Panc1 (cell line): ENCODE results near the gene CPLX3.

Experiments
- POLR2AphosphoS5 ChIP-seq: IDR thresholded peaks from 2 replicates; pipeline ENCODE4 v1.6.1; 2012; ENCODE audit warnings: mild to moderate bottlenecking, low read depth, low read length, moderate library complexity
- SIN3A ChIP-seq: IDR thresholded peaks from 2 replicates; pipeline ENCODE4 v1.6.1; 2012; ENCODE audit warnings: low read depth, mild to moderate bottlenecking, low read length, moderate library complexity, borderline replicate concordance; ENCODE audit not compliant: insufficient read depth
- TCF7L2 ChIP-seq: IDR thresholded peaks from 2 replicates; pipeline ENCODE4 v1.6.1; 2011; ENCODE audit warnings: mild to moderate bottlenecking, low read depth, low read length, inconsistent platforms
- TF ChIP-seq, protein P1 (sequence below): fragments of 450-650 bp; IDR thresholded peaks from 2 replicates; pipeline ENCODE4 v1.5.1; 2017; ENCODE audit warnings: mild to moderate bottlenecking
- TF ChIP-seq, protein P2 (sequence below), 2 experiments: IDR thresholded peaks; 2 replicates each; pipeline ENCODE4 v1.6.1; 2011 to 2012; ENCODE audit warnings: low read depth in 2 of 2, control low read depth in 1 of 2, low read length in 1 of 2, mild to moderate bottlenecking in 1 of 2, moderate library complexity in 1 of 2; ENCODE audit not compliant: insufficient read depth in 1 of 2

DNA sequence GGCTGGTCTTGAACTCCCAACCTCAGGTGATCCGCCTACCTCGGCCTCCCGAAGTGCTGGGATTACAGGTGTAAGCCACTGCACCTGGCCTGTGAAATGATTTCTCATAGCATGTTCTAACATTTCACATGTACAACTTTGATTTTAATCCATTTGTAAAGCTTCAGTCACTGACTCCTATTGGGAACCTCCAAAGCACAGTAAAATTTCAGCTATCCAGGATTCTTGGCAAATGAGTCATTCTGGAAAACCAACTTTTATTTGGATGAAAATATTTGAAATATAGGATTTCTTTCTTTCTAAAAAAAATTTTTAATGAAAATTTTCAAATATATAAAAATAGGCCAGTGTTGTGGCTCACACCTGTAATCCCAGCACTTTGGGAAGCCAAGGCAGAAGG, 16.5 kb upstream of the CPLX3 start:
- TF ChIP-seq, protein P1, sequence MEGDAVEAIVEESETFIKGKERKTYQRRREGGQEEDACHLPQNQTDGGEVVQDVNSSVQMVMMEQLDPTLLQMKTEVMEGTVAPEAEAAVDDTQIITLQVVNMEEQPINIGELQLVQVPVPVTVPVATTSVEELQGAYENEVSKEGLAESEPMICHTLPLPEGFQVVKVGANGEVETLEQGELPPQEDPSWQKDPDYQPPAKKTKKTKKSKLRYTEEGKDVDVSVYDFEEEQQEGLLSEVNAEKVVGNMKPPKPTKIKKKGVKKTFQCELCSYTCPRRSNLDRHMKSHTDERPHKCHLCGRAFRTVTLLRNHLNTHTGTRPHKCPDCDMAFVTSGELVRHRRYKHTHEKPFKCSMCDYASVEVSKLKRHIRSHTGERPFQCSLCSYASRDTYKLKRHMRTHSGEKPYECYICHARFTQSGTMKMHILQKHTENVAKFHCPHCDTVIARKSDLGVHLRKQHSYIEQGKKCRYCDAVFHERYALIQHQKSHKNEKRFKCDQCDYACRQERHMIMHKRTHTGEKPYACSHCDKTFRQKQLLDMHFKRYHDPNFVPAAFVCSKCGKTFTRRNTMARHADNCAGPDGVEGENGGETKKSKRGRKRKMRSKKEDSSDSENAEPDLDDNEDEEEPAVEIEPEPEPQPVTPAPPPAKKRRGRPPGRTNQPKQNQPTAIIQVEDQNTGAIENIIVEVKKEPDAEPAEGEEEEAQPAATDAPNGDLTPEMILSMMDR, result no peak
- TF ChIP-seq, protein P2, sequence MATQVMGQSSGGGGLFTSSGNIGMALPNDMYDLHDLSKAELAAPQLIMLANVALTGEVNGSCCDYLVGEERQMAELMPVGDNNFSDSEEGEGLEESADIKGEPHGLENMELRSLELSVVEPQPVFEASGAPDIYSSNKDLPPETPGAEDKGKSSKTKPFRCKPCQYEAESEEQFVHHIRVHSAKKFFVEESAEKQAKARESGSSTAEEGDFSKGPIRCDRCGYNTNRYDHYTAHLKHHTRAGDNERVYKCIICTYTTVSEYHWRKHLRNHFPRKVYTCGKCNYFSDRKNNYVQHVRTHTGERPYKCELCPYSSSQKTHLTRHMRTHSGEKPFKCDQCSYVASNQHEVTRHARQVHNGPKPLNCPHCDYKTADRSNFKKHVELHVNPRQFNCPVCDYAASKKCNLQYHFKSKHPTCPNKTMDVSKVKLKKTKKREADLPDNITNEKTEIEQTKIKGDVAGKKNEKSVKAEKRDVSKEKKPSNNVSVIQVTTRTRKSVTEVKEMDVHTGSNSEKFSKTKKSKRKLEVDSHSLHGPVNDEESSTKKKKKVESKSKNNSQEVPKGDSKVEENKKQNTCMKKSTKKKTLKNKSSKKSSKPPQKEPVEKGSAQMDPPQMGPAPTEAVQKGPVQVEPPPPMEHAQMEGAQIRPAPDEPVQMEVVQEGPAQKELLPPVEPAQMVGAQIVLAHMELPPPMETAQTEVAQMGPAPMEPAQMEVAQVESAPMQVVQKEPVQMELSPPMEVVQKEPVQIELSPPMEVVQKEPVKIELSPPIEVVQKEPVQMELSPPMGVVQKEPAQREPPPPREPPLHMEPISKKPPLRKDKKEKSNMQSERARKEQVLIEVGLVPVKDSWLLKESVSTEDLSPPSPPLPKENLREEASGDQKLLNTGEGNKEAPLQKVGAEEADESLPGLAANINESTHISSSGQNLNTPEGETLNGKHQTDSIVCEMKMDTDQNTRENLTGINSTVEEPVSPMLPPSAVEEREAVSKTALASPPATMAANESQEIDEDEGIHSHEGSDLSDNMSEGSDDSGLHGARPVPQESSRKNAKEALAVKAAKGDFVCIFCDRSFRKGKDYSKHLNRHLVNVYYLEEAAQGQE (IDR thresholded peaks at IDR 0.05; ENCODE audit: insufficient read depth in 1 of 2, low read depth in 2 of 2, low read length in 1 of 2), result no peak
- TF ChIP-seq POLR2AphosphoS5 (no peak), TCF7L2 (no peak), SIN3A (no peak)
